PC-9 (cell line): ENCODE data around the gene FLAD1.

Experiments used
- CTCF ChIP-seq: fragments of 200-600 bp; sonication (generic); conservative IDR thresholded peaks from 2 replicates; pipeline ENCODE4 v1.6.1; 2017; ENCODE audit warnings: mixed run types, antibody characterized with exemption, mild to moderate bottlenecking, moderate library complexity
- EZH2 ChIP-seq: fragments of 200-600 bp; sonication (generic); IDR thresholded peaks from 2 replicates; pipeline ENCODE4 v1.8.0; 2017; ENCODE audit warnings: antibody characterized with exemption, low read depth

GRCh38 chr1:154967331-154967950, 15.7 kb upstream of the FLAD1 start:
- no peak for TF ChIP-seq CTCF
- no peak for TF ChIP-seq EZH2
